NCI-H2196 treated with DMSO at 0.1 percent for 48 hours (cell line): Measurements from ENCODE around the gene COMMD1.
"Not testable (repeated sequence)": the region's sequence is repeated elsewhere in the genome, so short reads cannot be mapped to it uniquely, and the experiment has no call there.

ENCODE experiments used
- DNase-seq: peaks from one replicate; lab custom pipeline; 2025; ENCODE audit not compliant: unreplicated experiment; lab: John Stamatoyannopoulos, UW

Gene COMMD1

DNA sequence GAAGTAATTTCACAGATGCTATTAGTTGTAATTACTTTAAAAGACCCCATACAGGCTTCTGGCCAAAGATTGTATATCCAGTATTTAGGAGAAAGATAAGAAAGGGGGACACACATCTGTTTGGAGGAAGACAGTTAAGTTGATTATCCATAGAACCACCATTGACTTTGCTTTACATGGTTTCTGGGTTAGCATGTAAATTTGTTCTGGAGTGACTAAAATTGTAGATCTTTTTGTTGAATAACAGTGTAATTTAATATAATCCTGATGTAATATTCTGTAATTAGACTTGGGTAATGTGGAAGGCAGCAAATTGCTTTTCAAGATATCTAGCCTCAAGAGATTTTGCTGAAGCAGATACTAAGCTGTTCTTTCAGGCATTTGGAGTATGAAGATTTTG lies 17.2 kb downstream of the COMMD1 start:
- no peak for DNase-seq

DNA sequence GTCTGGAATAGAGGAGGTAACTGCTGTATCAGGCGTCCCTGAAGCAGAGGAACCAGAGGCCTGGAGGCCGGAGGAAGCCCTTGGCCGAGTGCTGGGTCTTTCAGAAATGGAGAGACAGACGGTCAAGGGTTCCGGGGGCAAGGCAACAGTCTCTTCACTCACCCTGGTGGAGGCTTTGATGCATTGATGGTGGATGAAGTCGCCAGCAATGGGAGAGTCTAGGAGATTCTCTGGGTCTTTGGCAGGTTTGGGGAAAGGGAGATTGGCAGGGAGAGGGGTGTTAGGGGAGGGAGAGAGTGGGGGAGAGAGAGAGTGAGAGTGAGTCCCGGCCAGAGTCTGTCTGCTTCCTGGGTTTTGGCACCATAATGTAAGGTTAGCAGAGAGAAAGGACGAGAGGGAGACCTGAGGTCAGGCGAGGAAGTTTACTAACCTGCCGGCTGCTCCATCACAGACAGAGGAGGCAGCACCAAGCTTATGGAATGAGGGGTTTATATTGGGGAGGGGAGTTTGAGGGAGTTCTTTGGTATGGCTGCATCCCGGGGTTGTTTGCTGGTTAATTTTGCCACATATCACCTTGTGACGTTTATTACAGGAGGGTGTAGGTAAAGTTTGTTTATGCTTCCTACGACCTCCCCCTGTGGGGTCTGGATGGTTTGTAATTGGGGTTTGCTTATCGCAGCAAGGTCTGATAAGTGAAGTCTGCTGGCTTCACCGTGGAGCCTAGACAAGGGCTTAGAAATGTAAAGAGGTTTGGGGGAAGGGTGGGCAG lies 19.6 kb downstream of the COMMD1 start:
- no peak for DNase-seq

DNA sequence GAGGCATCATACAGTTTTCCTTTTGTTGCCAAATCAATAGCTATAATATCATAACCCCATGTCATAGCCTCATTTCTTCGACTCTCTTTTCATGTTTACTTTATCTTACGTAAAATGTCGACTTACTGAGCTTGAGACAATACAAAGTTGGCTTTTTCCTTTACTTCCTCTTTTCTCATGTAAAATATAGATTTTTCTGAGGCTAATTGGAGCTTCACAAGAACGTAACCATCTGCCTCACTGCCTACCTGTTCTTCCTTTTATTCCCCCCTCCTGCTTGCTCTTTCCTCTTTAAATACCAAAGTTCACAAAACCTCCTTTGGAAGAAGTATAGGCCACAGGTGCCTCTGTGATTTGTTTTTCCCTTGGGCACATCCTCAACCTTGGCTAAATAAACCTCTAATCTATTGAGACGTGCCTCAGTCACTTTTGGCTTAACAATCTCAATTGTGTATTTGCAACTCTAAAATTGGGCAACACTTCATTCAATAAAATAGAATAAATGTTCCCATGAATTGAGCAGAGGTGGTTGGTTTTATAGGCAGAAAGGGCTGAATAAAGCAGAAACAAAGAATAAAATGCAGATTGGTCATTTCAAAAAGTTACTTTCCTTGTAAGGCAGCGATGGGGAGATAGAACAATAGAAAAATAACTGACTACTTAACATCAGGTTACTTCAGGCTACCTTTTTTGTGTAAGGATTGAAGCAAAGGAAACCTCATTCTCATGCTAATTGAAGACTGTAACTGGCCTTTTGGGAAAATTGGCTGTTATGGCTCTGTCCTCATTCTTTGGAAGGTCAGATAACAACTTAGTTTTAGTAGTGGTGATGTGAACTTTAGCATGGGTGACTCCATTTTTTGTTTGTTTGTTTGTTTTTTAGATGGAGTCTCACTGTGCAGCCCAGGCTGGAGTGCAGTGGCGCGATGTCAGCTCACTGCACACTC lies 21.3 kb downstream of the COMMD1 start:
- DNase-seq, result no peak

DNA sequence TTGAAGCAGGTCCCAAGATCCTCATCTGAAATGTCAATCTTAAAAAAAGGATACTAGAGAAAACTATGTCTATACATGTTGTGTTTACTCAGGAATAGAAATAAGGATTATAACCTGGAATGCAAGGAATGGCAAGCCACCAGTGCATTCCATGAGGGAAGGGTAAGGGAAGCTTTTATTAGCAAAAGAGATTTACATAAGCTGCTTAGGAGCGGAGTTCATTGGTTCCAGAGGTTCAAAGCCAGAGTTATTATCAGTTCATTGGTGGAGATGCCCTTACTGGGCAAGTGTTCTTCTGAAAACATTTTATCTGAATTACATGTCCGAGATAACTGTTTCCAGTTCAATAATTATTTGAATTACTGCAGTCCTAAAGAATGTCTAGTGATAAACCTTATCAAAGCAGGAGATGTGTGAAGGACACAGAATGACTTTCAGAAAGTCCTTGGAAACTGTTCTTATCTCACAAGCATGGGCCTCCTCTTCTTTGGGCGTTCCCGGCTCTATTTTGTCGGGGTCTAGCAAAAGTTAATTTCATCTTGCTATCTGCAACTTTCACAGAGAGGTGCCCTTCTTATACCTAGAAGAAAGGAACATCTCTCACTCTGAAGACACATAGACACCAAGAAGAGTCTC lies 23.5 kb downstream of the COMMD1 start:
- DNase-seq, result no peak

DNA sequence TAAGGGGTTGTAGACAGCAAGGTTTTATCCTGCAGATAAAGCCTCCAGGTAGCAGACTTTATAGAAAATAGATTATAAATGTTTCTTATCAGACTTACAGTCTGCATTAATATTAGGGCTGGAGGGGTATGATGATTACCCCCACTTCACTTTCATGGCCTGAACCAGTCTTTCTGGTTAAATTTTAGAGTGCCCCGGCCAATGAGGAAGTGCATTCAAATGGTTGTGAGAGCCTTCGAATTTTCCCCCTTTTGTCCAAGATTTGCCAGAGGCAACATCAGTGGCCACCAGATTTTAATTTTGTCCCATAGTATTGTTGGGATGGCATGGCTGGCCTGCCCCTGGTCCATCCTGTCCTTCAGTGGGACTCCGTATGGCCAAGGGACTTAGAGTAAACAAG lies 31.6 kb downstream of the COMMD1 start:
- no peak for DNase-seq

DNA sequence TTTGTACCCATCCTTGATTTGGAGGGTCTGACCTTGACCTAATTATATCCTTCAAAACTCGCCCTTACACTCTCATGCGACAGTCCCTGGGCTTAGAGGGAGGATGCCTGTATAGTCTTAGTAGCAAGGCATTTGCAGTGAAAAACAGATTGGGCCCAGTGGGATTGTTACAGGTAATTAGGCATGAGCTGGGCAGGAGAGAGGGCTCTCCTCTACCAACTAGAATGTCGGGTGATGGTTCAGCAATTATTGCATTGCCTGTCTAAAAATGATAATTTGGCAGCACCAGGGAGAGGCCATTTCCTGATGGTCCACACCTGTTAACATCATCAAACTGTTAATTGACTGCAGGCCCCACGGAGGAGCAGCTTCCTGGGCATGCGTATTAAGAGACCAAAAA lies 32.4 kb downstream of the COMMD1 start:
- DNase-seq, result no peak

DNA sequence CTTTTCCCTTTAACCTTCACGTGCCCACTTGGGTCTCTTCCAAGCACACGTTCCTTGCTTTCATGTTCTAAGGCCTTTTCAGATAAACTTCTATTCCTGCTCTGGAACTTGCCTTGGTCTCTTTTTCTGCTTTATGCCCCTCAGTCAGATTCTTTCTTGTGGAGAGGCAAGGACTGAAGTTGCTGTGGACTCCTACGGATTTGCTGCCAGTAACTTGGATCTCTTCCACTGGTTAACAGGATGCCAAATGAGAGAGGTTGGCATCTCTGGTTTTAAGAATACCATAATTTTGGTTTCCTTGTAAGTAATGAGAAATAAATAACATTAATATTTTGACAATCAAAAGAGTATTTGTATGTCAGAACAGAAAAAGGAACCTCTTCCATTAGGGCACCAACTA lies 33.0 kb downstream of the COMMD1 start:
- DNase-seq, result no peak

DNA sequence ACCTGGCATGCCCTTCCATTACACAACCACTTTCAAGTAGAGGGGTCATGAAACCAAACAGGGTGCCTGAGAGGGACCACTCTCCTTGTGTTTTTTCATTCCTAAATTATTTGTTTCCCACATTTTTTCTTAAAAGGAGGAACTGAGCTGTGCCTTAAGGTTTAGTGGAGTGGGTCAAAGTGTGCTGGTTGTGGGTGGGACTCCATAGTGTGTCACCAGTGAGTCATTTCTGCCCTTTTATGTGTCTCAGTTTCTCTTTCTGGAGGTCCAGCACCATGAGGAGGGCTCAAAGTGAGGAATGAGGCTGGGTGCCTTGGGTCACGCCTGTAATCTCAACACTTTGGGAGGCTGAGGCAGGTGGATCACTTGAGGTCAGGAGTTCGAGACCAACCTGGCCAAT lies 37.8 kb downstream of the COMMD1 start:
- no peak for DNase-seq

DNA sequence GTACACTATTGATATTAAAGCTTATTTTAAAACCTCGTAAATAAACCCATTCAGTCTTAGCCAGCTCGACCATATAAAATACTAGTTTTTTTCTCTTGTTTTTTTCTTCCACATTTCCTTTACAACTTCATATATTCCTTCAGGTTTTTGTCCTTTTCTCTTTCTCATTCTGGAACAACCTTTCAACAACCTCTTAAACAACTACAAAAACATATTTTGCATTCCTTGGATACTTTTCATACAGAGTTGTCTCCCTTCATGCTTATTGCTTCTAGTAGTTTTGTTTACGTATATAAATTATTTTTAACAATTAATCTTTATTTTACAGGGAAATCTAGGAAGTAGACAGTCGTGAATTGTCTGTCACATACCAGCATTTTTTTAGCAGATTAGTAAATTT lies 41.2 kb downstream of the COMMD1 start:
- DNase-seq, result no peak

DNA sequence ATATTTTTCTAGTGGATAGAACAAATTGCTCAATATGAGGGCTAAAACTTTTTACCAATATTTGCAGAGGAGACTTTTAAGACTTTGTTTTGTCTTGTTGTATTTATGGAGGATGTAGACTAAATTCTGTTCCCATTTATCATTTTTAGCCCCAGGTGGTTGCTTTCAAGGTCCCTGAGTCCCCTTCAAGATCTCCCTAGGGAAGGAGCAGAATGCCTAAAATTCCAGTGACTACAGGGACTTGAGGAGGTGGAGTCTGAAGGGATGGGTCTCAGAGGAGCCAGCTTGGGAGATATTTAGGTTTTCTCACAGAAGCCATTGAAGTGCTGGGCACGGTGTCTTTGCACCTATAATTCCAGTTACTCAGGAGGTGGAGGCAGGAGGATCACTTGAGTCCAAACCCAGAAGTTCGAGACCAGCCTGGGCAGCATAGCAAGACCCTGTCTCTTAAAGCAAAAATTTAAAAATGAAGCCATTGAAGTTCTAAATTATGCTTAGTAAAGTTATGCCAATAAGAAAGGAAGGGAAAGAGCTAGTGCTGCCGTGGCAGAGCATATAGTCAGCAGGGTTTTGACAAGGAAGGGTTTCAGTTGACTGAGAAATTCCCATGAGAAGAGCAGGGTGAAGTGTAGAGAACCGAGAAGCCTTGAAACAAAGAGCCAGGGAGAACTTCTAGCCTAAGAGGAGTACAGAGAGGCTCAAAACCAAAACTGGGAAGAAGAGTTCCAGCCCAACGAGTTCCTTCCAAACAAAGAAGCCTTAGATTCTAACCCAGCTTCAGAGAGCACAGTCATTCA lies 43.4 kb downstream of the COMMD1 start:
- no peak for DNase-seq

DNA sequence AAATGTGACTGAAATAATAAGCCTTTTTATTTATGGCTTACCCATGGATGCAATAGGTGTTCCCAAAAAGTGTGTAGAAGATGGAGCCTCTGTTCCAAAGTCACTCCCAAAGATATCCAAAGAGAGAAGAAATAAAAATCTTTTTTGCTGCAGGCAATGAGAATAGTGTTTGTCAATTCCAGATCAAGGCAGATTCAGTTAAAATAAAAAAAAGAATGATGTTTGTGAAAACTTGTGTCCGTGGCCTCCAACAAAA lies 43.9 kb downstream of the COMMD1 start:
- no peak for DNase-seq

DNA sequence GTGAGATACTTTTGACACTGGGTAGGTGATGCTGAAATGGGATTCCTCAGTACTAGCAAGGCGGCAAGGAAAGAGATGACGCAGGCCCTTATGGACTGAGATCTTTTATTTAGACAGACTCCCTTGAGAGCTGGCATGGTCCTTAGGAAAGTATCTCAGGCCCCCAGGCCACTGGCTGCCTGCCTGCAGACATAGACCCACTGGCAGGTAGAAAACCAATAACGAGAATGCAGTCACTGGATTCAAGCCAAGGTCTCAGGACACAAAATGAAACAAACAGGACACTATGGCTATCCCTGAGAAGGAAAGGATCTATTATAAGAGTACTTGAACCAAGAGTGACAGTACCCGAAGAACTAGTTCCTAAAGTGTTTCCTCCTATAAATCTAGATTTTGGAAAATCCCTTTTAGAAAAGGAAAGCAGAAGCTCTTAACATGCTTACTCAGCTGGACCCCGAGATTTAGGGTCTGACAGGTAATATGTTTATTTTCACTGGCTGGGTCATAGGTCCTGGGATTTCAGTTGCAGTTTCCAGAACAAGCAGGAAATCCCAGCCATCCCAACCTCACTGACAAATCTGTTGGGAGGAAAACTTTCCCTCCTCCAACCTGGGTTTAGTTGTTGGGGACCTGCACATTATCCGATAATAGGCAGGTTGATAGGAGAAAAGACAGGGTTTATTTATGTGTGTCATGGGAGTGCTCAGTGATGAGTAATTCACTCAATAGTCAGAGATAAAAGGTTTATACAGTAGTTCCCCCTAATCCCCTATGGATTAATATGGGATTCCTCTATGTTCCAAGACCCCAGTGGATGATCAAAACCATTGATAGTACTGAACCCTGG lies 44.5 kb downstream of the COMMD1 start:
- no peak for DNase-seq

DNA sequence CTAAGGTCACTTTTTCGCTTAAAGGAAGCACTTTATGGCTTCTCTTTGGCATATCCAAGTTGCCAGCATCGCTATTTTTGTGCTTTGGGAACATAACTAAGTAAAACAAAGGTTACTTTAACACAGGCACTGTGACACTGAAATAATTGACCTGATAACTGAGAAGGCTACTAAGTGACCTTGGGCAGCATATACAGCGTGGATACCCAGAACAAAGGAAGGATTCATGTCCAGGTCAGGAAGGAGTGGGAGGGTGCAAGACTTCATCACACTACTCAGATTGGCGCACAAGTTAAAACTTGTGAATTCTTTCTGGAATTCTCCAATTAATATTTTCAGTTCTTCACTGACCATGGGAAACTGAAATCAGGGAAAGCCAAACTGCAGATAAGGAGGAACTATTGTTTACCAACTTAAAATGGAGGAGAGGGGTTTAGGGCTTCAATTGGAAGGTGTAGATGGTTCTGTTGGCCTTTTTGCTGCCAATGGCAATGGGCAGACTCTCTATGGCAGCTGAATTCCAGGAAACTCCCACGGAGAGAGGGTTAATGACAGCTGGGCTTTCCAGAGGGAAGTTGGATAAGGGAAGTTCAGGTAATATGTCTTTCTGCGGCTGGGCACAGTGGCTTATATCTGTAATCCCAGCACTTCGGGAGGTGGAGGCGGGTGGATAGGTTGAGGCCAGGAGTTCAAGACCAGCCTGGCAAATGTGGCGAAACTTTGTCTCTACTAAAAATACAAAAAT lies 45.3 kb downstream of the COMMD1 start:
- no peak for DNase-seq

DNA sequence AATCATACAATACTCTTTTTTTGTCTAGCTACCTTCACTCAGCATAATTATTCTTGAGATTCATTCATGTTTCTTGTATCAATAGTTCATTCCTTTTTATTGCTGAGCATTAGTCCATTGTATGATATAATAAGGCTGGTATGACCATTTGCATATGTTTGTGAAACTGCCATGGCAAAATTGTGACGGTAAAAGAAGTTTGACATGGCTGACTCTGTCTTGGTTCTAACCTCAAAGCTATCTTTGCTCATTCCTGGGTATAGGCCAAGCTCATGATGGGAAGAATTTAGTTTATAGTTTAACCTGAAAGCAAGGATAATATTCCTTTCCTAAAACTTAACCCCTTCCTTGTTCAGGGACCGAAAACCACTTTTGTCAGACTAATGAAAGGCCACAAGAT lies 46.4 kb downstream of the COMMD1 start:
- no peak for DNase-seq

DNA sequence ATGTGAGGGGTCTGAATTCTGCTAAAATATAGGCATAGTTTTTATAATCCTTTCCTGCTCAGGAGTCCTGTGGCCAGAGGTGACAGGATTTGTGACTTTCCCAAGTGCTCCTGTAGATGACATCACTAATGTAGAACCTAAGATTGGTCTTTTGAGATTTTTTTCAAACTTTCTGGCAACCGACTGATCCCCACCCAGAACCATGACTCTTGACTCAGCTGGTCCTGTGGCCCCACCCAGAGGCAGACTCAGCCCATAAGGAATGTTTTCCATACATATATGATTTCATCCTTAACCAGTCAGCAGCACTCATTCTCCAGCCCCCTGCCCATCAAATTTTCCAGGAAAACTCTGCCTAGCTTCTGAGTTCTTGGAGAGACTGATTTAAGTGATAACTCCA lies 46.8 kb downstream of the COMMD1 start:
- no peak for DNase-seq

DNA sequence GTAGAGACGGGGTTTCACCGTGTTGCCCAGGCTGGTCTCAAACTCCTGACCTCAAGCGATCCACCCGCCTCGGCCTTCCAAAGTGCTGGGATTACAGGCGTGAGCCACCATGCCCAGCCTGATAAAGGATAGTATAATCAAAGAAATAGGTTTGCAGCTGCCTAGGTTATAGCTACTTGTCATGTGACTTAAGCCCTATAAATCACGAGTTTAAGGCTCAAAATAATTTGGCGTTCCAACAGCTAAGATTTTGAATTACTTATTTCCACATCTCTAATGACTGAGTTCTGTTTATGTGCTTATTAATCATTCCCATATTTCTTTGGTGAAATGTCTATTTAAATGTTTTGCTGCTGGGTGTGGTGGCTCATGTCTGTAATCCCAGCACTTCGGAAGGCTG lies 49.4 kb downstream of the COMMD1 start:
- not testable (repeated sequence) for DNase-seq

DNA sequence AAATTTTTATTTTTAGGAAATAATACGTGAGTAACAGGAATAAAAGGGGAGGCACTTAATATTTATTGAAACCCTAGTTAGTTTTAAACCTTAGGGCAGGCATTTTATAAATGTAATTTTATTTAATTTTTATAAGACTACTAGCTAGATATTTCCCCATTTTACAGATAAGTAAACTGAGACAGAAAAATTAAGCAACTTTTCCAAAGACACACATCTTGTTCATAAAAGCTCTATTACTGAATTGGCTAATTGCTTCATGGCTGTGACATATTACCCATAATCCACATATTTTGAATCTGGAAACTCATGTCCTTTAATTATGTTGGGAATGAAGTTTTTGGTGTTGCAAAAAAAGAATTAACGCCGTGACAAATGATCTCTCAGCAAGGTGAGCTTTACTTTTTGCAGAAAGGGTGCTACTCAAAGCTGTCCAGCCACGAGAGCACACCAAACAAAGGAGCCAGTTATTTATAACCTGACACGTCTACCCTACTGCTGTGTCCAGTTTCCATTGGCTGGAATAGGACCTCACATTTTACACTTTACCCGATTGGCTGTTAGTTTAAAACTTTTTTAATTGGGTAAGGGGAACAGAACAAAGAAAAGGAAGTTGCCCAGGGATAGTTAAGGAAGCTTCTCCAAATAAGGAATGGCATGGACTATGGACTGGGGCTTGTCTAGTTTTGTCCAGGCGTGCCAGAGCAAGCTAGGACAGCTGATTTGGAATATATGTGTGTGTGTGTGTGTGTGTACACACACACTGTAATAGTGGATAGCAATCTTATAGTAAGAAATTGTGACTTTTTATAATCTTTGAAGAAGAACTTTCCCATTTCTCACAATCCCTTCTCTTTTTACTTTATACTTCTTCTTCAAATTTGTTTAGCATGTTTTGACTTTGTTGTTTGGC lies 54.2 kb downstream of the COMMD1 start:
- no peak for DNase-seq

DNA sequence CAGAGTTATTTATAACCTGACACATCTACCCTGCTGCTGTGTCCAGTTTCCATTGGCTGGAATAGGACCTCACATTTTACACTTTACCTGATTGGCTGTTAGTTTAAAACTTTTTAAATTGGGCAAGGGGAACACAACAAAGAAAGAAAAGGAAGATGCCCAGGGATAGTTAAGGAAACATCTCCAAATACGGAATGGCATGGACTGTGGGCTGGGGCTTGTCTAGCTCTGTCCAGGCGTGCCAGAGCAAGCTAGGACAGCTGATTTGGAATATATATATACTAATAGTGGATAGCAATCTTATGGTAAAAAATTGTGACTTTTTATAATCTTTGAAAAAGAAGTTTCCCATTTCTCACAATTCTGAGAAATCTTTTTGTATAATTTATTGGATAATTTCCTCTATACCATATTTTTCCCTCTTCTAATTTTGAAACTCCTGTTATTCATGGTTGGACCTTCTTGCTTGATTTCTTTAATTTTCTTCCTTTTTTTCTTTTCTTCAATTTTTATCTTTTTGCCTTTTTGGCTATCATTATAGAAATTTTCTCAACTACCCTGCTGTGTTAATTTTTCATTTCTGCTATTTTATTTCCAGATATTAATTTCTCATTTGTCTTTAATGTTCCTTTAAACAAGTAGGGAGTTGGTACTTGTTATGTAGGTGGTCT lies 55.9 kb downstream of the COMMD1 start:
- DNase-seq, result no peak
